ENCODE results near the gene DYTN.
"Not testable (repeated sequence)": the region's sequence is repeated elsewhere in the genome, so short reads cannot be mapped to it uniquely, and the experiment has no call there.

DYTN gene

GRCh38 chr2:206718296-206718695 lies at the start of gene DYTN:
DYTN (minus strand) TSS chr2:206718396; CDS start chr2:206718279, 117 bp downstream.
- DNase-seq (ENCODE audit: low read depth in 2 of 2) = no peak

- DNase-seq (ENCODE audit: low read depth in 2 of 2) = no peak
Observed at GRCh38 chr2:206766057-206766930, 48.1 kb upstream of the DYTN start.

GRCh38 chr2:206765242-206766056 lies 47.3 kb upstream of the DYTN start, which contains the start of the genes FASTKD2 and MDH1B:
FASTKD2 (plus strand) TSS chr2:206765606; CDS start chr2:206766694, 1,088 bp downstream.
MDH1B (minus strand) TSS chr2:206765328; CDS start chr2:206765271, 57 bp downstream.
- peak; percentile 81 to 82 for DNase-seq (ENCODE audit: low read depth in 2 of 2)

- DNase-seq (ENCODE audit: low read depth in 2 of 2) = no peak
Observed at GRCh38 chr2:206764673-206765241, 46.6 kb upstream of the DYTN start.

GRCh38 chr2:206756816-206757215 lies 38.6 kb upstream of the DYTN start:
- DNase-seq (ENCODE audit: low read depth in 2 of 2) = no peak

- no peak for DNase-seq (ENCODE audit: low read depth in 2 of 2)
Observed at GRCh38 chr2:206740800-206741199, 22.6 kb upstream of the DYTN start.

- no peak for DNase-seq (ENCODE audit: low read depth in 2 of 2)
Observed at GRCh38 chr2:206739271-206739670, 21.1 kb upstream of the DYTN start.

GRCh38 chr2:206736935-206737334 lies 18.7 kb upstream of the DYTN start:
- peak in 1 of 2 donors; percentile 7 for DNase-seq (ENCODE audit: low read depth in 2 of 2)

GRCh38 chr2:206733341-206733740 lies 15.1 kb upstream of the DYTN start:
- no peak for DNase-seq (ENCODE audit: low read depth in 2 of 2)

- no peak for DNase-seq (ENCODE audit: low read depth in 2 of 2)
Observed at GRCh38 chr2:206728277-206729199, 10.3 kb upstream of the DYTN start.

GRCh38 chr2:206727287-206727686 lies 9.1 kb upstream of the DYTN start:
- DNase-seq (ENCODE audit: low read depth in 2 of 2) = no peak

GRCh38 chr2:206723288-206723687 lies 5.1 kb upstream of the DYTN start:
- DNase-seq (ENCODE audit: low read depth in 2 of 2) = no peak

- DNase-seq (ENCODE audit: low read depth in 2 of 2) = no peak
Observed at GRCh38 chr2:206721256-206721920, 3.2 kb upstream of the DYTN start.

GRCh38 chr2:206716623-206717022 lies 1.6 kb downstream of the DYTN start:
- no peak for DNase-seq (ENCODE audit: low read depth in 2 of 2)

- not testable (repeated sequence) for DNase-seq (ENCODE audit: low read depth in 2 of 2)
Observed at GRCh38 chr2:206715183-206715582, 3.0 kb downstream of the DYTN start.

GRCh38 chr2:206713746-206714145 lies 4.5 kb downstream of the DYTN start:
- DNase-seq (ENCODE audit: low read depth in 2 of 2) = no peak

- DNase-seq (ENCODE audit: low read depth in 2 of 2) = no peak
Observed at GRCh38 chr2:206708286-206708685, 9.9 kb downstream of the DYTN start.

- no peak for DNase-seq (ENCODE audit: low read depth in 2 of 2)
Observed at GRCh38 chr2:206707164-206707701, 11.0 kb downstream of the DYTN start.

GRCh38 chr2:206701952-206702605 lies 16.1 kb downstream of the DYTN start:
- no peak for DNase-seq (ENCODE audit: low read depth in 2 of 2)

GRCh38 chr2:206700156-206700555 lies 18.0 kb downstream of the DYTN start:
- DNase-seq (ENCODE audit: low read depth in 2 of 2) = peak in 1 of 2 donors; percentile 3

Measured in stimulated activated CD4-positive, alpha-beta T cell treated with anti-CD3 and anti-CD28 coated beads, Interleukin-15, amount 100 ng/mL, for 48 hours (primary cell).